Spleen (tissue), 11 donors: ENCODE results near the gene PXDN. TPM values are rescaled to one million over a fixed set of nuclear protein-coding genes. Genes with fewer than 3 reads are reported as not detected.
A peak's percentile ranks its signal among the peaks of the same experiment; 100 is the strongest.

Experiments
- DNase-seq: peaks from one replicate; pipeline ENCODE4 v3.0.0-alpha.2; 2020
- H3K27ac ChIP-seq, 8 donors: fragments of 200-600 bp; sonication (generic) in 7 of 8; 1 replicate in 4 of 8; 2 replicates in 4 of 8; pipeline versions ENCODE4 v1.5.0 to v1.8.0; 2016 to 2021; ENCODE audit warnings: inconsistent platforms in 4 of 8, mild to moderate bottlenecking in 4 of 8, moderate library complexity in 1 of 8
- H3K27me3 ChIP-seq, 7 donors: fragments of 200-600 bp; sonication (generic) in 6 of 7; replicated peaks in 1 of 7; 1 replicate in 4 of 7; 2 replicates in 3 of 7; pipeline versions ENCODE4 v1.5.0 to v1.8.0; 2016 to 2021; ENCODE audit warnings: inconsistent platforms in 3 of 7, mild to moderate bottlenecking in 1 of 7
- H3K36me3 ChIP-seq, 6 donors: fragments of 200-600 bp; sonication (generic) in 5 of 6; 1 replicate in 4 of 6; 2 replicates in 2 of 6; pipeline versions ENCODE4 v1.5.0 to v1.8.0; 2016 to 2021; ENCODE audit warnings: inconsistent platforms in 2 of 6
- H3K4me1 ChIP-seq, 6 donors: fragments of 200-600 bp; sonication (generic) in 5 of 6; 1 replicate in 3 of 6; 2 replicates in 3 of 6; pipeline versions ENCODE4 v1.5.0 to v1.8.0; 2016 to 2021; ENCODE audit warnings: inconsistent platforms in 3 of 6
- H3K4me3 ChIP-seq, 8 donors: fragments of 200-600 bp; sonication (generic) in 7 of 8; 1 replicate in 4 of 8; 2 replicates in 4 of 8; pipeline versions ENCODE4 v1.5.0 to v1.8.0; 2016 to 2021; ENCODE audit warnings: inconsistent platforms in 4 of 8, mild to moderate bottlenecking in 4 of 8, moderate library complexity in 2 of 8
- H3K9me3 ChIP-seq, 8 donors: fragments of 200-600 bp; sonication (generic) in 7 of 8; 1 replicate in 4 of 8; 2 replicates in 4 of 8; pipeline versions ENCODE4 v1.5.0 to v1.8.0; 2016 to 2021; ENCODE audit warnings: inconsistent platforms in 4 of 8
- CTCF ChIP-seq, 11 experiments: fragments of 200-600 bp in 7 of 11; fragments of 450-650 bp in 4 of 11; sonication (generic) in 4 of 11; IDR thresholded peaks in 8 of 11; conservative IDR thresholded peaks in 3 of 11; 1 replicate in 7 of 11; 2 replicates in 4 of 11; pipeline versions ENCODE4 v1.4.0 to v1.8.0; 2016 to 2021; ENCODE audit warnings: antibody characterized with exemption in 11 of 11, inconsistent platforms in 4 of 11, mild to moderate bottlenecking in 1 of 11
- POLR2A ChIP-seq, 3 donors: fragments of 450-650 bp; IDR thresholded peaks; one replicate each; pipeline ENCODE4 v1.5.1; 2017; ENCODE audit warnings: antibody characterized with exemption in 3 of 3, mild to moderate bottlenecking in 1 of 3
- POLR2AphosphoS5 ChIP-seq, 3 donors: sonication (generic); formaldehyde crosslinking; IDR thresholded peaks; one replicate each; pipeline ENCODE4 v1.5.1; 2017; ENCODE audit warnings: antibody characterized with exemption in 3 of 3
- whole genome bisulfite sequencing, 5 donors: extraction: QIAGEN DNeasy Blood & Tissue Kit in 3 of 5; methylation state at CpG; one replicate each; pipeline versions ENCODE4 v1.1.5 to v1.1.7; 2013 to 2018; 5-methylcytosine and 5-hydroxymethylcytosine counted together
- intact Hi-C: fragments of 100-400 bp; cut with DNase I; formaldehyde crosslinking; loops from one replicate; pipeline ENCODE4 v1.15.0; 2023; ENCODE audit warnings: low total_unique reads
- polyA plus RNA-seq, 3 donors: library from polyadenylated mRNA; stranded (reverse); fragments of 200-250 nt; gene quantifications; one replicate each; pipeline ENCODE4 v1.2.1, GENCODE V29; 2013
- total RNA-seq, 7 donors: library from RNA; depleted of rRNA in 3 of 7; stranded (reverse); fragments of >200 nt in 3 of 7; fragmentation: NEBNext Ultra II Directional in 4 of 7; extraction: Animal tissue kit (Norgen Biotek cat#: 25700) in 4 of 7; gene quantifications; one replicate each; pipeline versions ENCODE4 v1.1.0 to v1.2.1, GENCODE V29; 2016 to 2021
- donor health status: healthy with polysubstance abuse.
- donor health status: DM: no; HTN: no; CAD: no; lungs with moderate emphysema.
- donor health status: DM: no; HTN: no; CAD: no.
- donor health status: Bipolar disorder and iron deficiency.
- donor health status: healthy.
- donor health status: DM: no; HTN: no; CAD: no.
- donor health status: DM: yes; HTN: yes; CAD: no.

Gene PXDN
- total and polyA plus RNA-seq, 10 donors = 1.9 to 49.3 (median 30.8) TPM

GRCh38 chr2:1651121-1652033 is 92.9 kb downstream of the PXDN start:
- WGBS, 5 donors = 76 to 86% (median 81%) methylated on average over 16 of the region's 16 CpGs
- H3K27me3 ChIP-seq = no peaks in the 10 kb centered on the region
- TF ChIP-seq CTCF (IDR thresholded peaks at IDR 0.05 in 8 of 11, conservative IDR thresholded peaks at IDR 0.05 in 3 of 11) (no peak), POLR2A (IDR thresholded peaks at IDR 0.05) (no peak), POLR2AphosphoS5 (IDR thresholded peaks at IDR 0.05) (no peak)
- intact Hi-C loops = no loop called here
- H3K4me1 ChIP-seq = peaks cover 0 to 14% (median 0%) of the 10 kb centered on the region in 6 donors
- DNase-seq = peak; percentile 56
- no peak overlapping the region for H3K4me3 ChIP-seq
- peaks cover 0 to 5% (median 0%) of the 10 kb centered on the region in 8 donors for H3K9me3 ChIP-seq
- H3K27ac ChIP-seq = no peak overlapping the region
- peaks cover 0 to 29% (median 3%) of the 10 kb centered on the region in 6 donors for H3K36me3 ChIP-seq

- Histone ChIP-seq H3K36me3 (peaks cover 0 to 29% (median 3%) of the 10 kb centered on the region in 6 donors), H3K27ac (no peak overlapping the region), H3K4me1 (peaks cover 0 to 14% (median 0%) of the 10 kb centered on the region in 6 donors), H3K9me3 (peaks cover 0 to 5% (median 0%) of the 10 kb centered on the region in 8 donors), H3K27me3 (no peaks in the 10 kb centered on the region), H3K4me3 (no peak overlapping the region)
- intact Hi-C loops = no loop called here
- DNase-seq = peak; percentile 54
- 84 to 86% (median 86%) methylated on average over 19 of the region's 19 CpGs for WGBS, 5 donors
- TF ChIP-seq POLR2A (IDR thresholded peaks at IDR 0.05) (no peak), POLR2AphosphoS5 (IDR thresholded peaks at IDR 0.05) (no peak), CTCF (IDR thresholded peaks at IDR 0.05 in 8 of 11, conservative IDR thresholded peaks at IDR 0.05 in 3 of 11) (no peak)
Observed at GRCh38 chr2:1650085-1650872, 94.0 kb downstream of the PXDN start.

- Histone ChIP-seq H3K27ac (no peak overlapping the region), H3K4me3 (no peak overlapping the region), H3K9me3 (peaks cover 0 to 5% (median 0%) of the 10 kb centered on the region in 8 donors), H3K36me3 (peaks cover 0 to 32% (median 3%) of the 10 kb centered on the region in 6 donors), H3K27me3 (no peaks in the 10 kb centered on the region), H3K4me1 (peaks cover 0 to 14% (median 0%) of the 10 kb centered on the region in 6 donors)
- TF ChIP-seq CTCF (IDR thresholded peaks at IDR 0.05 in 8 of 11, conservative IDR thresholded peaks at IDR 0.05 in 3 of 11) (no peak), POLR2A (IDR thresholded peaks at IDR 0.05) (no peak), POLR2AphosphoS5 (IDR thresholded peaks at IDR 0.05) (no peak)
- WGBS, 5 donors = 93 to 97% (median 95%) methylated on average over 52 to 58 of the region's 58 CpGs
- peak; percentile 66 for DNase-seq
- intact Hi-C loops = no loop called here
Observed at GRCh38 chr2:1649103-1650084, 94.9 kb downstream of the PXDN start.
